Kidney capillary endothelial cell (primary cell): ENCODE measurements around the gene GPR55.
A peak's percentile ranks its signal among the peaks of the same experiment; 100 is the strongest.

ENCODE experiments used
- DNase-seq: peaks from one replicate; pipeline ENCODE4 v3.0.0-alpha.2; 2018; ENCODE audit warnings: low spot score

GPR55 gene

DNA sequence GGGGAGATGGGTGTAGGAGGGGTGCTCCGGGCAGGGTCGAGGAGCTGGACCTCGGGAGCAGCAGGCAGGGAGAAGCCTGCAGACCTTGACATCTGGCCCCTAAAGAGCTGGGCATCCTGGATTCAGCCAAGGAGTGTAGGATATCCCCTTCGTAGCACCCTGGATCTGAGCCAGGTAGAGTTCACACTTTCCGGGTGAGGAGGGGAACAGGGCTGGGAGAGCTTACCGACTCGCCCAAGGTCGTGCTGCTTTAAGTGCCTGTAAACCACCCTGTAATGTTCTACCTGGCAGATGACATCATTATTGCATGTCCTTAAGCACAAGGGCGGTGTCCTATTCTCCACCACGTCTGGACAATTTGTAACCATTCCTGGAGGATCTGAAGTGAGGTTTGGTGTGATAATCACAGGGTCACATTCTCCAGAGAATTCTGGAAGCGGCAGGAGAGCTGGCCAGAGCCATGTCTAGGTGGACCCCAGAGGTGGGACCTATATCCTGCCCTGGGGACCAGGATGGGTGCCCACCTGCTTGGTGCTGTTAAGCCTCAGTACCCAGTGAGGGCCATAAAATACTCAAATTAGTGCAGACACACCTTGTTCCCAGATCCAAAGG is 45.7 kb downstream of the GPR55 start:
- DNase-seq = no peak

DNA sequence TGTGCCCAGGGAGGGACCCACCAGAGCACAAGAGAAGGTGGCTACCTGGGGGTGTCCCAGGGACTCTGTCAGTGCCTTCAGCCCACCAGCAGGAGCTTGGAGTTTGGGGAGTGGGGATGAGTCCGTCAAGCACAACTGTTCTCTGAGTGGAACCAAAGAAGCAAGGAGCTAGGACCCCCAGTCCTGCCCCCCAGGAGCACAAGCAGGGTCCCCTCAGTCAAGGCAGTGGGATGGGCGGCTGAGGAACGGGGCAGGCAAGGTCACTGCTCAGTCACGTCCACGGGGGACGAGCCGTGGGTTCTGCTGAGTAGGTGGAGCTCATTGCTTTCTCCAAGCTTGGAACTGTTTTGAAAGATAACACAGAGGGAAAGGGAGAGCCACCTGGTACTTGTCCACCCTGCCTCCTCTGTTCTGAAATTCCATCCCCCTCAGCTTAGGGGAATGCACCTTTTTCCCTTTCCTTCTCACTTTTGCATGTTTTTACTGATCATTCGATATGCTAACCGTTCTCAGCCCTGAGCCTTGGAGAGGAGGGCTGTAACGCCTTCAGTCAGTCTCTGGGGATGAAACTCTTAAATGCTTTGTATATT is 46.3 kb downstream of the GPR55 start:
- DNase-seq = no peak

DNA sequence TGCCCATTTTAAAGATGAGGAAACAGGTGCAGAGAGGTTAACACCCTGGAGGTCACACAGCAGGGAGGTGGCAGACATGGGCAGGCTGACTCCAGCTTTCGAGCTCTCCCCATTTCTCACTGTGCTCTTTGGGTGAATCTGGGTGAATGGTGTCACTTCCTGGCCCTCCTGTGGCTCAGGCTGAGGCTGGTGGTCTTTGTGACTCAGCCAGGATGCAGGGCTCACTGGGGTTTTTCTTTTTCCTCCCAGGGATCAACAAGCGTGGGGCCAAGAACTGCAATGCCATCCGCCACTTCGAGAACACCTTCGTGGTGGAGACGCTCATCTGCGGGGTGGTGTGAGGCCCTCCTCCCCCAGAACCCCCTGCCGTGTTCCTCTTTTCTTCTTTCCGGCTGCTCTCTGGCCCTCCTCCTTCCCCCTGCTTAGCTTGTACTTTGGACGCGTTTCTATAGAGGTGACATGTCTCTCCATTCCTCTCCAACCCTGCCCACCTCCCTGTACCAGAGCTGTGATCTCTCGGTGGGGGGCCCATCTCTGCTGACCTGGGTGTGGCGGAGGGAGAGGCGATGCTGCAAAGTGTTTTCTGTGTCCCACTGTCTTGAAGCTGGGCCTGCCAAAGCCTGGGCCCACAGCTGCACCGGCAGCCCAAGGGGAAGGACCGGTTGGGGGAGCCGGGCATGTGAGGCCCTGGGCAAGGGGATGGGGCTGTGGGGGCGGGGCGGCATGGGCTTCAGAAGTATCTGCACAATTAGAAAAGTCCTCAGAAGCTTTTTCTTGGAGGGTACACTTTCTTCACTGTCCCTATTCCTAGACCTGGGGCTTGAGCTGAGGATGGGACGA is 47.1 kb downstream of the GPR55 start:
- DNase-seq = peak; percentile 38

DNA sequence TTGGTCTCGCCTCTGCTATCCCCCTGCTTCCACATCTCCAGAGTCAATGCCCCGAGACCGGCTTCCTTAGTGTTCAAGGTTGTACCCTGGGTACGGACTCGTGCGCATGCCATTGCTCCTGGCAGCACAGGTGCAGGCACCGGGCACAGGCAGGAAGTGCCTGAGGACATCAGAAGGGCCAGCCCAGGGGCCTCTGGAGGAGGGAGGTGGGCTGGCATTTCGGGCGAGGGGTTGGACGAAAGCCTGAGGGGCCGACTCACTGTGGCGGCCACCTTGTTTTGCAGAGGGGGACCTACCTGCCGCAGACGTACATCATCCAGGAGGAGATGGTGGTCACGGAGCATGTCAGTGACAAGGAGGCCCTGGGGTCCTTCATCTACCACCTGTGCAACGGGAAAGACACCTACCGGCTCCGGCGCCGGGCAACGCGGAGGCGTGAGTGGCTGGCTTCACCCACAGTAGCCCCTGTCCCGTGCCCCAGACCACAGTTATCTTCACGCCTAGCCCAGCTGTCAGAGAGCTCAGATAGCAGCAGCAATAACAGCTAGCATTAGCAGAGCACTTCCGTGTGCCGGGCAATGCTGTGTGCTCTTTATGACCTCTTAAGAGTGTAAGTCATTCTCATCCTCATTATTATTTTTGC is 47.8 kb downstream of the GPR55 start:
- DNase-seq = no peak

DNA sequence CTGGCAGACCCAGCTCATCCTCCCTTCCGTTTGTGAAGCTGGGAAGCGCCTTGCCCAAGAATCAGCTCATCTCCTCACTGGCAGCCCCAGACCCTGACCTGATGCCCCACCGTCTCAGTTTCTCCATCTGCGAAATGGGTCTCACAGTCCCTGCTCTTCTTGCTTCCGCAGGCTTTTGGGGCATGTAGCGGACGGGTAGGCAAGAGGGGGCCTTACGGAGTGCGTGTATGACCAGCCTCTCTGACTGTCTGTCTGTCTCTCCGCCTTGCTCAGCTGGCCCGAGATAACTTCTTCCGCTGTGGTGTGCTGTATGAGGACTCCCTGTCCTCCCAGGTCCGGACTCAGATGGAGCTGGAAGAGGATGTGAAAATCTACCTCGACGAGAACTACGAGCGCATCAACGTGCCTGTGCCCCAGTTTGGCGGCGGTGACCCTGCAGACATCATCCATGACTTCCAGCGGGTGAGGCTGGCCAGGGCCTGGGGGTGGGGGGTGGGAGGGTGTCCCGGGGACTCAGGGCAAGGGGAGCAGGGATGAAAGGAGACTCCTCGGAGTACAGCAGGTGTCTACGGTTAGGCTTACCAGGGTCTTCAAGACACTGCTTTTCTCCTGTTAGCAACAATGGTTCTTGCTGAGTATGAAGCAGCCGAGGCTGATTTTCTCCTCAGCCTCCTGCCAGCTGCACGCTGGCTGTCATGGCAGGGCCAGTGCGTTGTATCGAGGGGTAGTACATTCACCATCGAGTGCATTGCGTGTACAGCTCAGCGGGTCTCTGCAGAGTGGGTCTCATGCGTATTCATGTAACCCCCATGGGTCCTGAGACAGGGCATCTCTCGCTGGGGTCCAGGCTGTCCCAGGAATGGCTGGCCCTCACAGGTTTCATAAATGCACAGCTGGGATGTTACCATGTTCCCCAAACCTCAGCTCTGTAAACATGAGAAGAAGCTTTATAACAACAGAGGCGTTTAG is 49.4 kb downstream of the GPR55 start:
- DNase-seq = no peak

DNA sequence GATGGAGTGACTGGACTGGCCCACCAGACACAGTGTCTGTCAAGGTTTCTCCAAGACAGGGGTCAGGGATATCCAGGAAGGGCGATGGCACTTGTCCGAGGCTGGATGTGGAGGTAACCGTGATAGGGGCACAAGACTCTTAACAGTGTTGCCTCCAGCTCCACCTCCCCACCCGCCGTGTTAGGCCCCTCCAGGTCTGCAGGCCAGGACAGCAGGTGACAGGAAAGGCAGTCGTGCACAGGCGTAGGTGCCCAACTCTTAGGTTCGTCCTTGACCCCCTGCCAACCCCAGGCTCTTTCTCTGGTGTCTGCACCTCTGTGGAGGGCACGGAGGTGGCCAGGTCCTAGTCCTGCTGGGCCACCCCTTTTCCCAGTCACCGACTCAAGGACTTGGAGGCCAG is 50.2 kb downstream of the GPR55 start:
- no peak for DNase-seq

DNA sequence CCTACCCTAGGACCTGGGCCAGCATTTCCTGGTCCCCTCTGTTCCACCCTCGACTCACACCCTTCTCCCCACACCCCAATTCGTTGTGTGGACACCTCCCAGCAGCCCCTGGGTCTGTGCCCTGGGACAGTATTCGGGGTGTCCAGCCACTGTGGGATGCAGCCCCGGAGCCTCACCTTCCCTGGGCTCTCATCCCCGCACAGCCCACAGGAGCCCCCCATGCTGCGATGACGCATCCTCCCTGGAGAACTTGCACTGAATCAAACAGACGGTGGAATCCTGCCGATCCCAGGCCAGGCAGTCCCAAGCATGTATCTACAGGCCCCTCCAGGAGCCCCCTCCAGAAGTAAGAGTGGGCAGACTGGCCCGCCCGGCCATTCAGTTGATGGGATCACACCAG is 50.6 kb downstream of the GPR55 start:
- no peak for DNase-seq

DNA sequence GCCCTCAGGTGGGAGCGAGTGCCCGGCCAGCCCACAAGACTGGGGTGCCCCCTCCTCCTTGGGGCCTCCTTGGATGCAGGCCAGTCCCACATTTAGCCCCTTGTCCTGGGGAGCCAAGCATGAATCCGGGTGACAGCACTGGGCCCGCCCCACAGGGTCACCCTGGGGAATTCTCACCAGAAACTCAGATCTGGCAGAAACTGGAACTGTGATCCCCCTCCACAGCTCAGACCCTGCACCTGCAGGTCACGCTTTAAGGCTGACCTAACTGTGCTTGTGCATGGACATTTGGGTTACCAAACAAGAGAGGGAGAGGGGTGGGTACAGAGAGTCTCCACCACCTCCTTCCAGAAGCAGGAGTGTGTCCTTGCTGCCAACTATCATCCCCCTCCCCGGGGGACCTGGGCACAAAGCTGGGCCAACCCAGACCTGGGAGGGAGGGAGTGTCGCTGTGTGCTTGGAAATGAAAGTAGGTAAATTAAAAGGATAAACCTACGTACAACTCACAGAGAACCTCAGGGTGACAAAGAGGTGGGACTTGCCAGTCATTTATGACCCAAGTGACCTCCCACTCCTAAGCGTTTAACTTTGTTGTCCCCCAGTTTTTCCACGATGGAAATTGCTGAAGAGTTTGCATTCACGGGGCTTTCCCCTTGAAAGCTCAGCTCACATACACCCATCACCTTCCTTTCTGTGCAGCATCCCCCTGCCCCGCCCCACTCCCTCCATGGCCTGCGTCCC is 51.2 kb downstream of the GPR55 start:
- no peak for DNase-seq

DNA sequence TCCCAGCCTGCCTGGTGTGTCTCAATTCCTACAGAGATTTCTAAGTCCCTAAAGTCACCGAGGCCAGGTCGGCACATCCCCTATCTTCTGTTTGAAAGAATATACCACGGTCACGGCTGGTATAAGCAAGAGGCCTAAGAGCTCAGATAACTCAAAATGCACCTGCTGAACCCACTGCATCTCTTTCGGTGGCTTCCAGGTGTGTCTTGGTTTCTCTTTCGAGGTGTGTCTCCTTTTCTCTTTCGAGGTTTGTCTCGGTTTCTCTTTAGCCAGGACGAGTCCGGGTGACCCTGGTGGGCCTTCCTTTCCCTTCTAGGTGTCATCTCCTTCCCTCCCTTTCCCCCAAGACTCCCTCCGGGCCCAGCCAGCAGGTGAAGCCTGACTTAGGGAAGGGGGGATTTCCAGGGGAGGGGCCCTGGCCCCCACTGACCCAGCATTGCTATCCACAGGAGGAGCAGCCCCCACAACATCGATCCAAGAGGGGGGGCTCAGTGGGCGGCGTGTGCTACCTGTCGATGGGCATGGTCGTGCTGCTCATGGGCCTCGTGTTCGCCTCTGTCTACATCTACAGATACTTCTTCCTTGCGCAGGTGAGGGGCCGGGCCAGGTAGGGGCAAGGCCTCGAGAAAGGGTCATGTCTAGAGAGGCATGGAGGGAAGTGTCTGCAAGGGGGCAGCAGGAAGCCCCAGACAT is 51.9 kb downstream of the GPR55 start:
- DNase-seq = no peak

DNA sequence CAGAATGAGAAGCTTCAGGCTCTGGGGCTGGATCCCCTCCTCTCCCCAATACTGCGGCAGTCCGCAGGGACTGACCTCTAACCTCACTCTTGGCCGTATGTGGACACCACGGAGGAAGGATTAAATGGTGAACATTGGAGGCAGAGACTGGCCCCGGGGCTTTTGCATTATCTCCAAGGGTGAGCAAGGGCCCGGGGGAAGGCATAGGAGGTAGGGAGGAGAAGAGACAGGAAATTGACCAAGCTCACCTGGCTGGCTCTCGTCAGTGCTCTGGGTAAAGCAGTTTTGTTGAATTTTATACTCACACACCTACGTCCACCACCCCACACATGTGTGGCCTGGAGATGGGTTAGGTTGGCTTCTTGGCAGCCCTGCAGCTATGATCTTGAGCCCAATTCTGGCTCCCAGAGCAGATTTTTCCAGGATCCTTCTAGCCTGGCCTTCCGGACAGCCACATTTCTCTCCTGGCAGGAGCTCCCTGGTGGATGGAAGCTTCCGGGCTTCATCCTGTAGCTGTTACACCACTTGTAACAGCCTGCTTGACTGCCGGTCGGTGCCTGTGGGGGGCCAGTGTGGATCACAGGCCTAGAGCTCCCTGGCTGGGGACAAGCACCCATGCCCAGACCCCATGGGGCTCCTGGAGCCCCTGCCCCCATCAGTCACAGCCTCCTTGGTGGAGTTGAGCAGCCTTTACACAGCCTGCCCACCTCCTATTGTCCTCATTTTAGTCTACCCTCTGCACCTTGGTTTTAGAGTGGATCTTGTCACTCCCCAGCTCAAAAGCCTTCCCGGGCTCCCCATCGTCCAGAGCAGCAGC is 52.7 kb downstream of the GPR55 start:
- no peak for DNase-seq

DNA sequence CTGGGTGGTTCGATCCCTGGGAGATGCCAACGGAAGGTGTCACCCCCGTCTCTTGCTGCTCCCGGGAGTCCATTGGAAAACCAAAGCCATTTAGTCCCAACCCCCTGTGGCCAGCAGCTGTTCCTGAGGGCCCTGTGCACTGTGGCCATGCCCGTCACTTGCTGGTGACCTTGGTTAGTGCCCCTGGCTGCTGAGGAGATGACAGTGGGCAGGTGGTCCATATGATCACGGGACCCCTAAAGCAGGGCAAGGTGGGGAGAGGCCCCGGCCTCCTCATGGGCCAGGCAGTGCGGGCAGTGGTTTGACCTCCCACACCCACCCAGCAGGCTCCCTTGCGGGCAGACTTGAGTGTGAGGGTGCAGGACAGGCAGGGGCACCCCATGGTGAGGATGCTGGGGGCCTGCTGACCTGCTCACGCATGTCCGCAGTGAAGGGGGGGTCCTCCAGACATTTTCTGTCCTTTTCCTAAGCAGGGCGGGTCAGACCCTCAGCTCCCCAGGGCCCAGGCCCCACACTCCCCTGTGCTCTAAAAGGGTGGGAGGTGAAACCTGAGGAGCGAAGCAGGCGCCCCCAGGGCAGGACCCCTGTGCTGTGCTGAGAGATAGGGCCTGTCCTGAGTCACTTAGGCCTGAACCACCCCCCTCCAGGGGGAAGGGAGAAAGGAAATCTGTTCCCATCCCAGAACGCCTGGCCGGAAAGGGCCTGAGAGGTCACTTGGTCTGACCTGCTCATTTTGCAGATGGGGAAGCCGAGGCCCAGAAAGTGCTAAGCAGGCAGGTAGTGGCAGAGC is 53.5 kb downstream of the GPR55 start:
- DNase-seq = no peak

GRCh38 chr2:230870544-230871360 is 54.3 kb downstream of the GPR55 start:
- DNase-seq = no peak

DNA sequence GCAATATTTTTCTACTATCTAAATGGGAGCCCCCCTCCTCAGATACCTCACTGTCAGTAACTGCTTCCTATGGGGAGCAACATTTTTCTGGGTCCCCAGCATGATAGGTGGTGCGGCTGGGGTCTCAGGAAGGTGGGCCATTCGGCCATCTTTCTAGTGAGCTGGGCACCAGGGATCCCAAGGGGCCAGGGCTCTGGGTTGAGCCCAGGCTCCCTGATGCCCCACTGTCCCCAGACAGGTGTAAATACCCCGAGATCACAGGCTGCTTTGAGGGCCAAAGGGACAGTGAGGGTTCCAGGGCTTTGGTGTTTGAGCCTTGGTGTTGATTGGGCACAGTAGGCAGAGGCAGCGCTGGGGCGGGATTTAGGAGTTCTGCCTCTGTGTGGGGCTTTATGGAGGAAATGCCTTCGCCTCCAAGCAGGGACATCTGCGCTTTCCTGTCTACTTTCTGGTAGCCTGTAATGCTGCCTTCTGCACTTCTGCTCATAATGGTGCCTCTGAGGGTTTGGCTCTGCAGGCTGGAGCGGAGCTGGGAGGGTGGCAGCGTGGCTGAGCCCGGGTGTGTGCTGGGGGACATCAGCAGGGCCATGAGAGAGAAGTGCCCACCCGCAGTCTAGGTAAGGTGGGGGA is 55.0 kb downstream of the GPR55 start:
- DNase-seq = no peak

- no peak for DNase-seq
These were observed 55.8 kb downstream of the GPR55 start for GRCh38 chr2:230868947-230869913.

DNA sequence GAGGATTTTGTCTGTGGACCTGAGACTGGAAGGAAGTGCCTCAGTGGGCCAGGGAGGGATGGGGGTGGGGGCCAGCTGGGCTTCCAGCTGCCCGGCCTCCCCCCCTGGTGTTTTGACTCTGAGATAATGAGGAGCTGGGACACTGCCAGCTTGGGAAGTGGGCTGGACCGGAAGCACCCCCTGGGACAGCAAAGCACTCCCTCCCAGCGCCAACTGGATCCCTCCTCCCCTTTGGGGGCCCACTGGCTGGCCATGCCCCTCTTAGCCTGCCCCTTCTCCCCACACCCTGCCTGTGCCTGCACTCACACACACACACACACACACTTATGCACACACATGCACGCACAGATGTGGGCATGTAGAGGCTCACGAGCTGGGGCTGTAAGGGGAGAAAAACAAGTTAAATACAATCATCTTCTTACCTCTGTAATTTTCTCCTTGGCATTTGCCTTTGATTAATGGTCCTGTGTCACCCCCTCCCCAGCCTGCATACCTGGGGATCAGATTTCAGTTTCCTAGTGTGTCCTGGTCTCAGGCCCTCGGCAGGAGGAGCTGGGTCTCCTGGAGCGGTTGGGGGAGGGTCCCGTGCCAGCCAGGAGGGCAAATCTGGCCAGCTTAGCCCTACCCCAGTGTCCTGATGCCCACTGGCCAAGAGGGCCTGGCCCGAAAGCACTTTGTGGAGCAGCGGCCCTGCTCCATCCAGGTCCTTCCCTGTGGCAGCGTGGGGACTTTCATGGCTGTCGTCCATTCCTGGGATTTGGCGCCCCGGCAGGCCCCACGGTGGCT is 56.7 kb downstream of the GPR55 start:
- no peak for DNase-seq
